GM21390 (cell line): Measurements from ENCODE around the gene HHAT.

Experiments used
- ATAC-seq: cut with Tn5 transposase; IDR thresholded peaks from one replicate; pipeline ENCODE4 v1.9.1; 2021; ENCODE audit not compliant: unreplicated experiment

Gene HHAT

DNA sequence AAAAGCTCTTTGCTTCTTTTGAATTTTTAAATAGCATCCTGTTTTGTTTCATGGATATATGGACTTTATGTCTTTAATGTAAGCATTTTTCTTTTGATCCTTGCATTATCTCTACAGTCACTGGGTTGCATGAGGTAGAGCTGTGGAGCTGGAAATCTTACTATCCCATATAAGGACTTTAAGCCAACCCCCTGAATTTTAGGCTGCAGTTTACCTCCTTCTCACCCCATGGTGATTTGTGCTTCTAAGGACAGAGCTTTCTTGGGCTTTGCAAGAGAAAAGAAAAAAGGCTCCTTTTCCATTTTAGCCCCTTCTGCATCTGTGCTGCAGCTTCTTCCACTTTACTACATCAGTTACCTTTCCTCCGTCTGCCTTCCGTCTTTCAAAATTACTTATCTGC is 373.8 kb downstream of the HHAT start:
- no peak for ATAC-seq

DNA sequence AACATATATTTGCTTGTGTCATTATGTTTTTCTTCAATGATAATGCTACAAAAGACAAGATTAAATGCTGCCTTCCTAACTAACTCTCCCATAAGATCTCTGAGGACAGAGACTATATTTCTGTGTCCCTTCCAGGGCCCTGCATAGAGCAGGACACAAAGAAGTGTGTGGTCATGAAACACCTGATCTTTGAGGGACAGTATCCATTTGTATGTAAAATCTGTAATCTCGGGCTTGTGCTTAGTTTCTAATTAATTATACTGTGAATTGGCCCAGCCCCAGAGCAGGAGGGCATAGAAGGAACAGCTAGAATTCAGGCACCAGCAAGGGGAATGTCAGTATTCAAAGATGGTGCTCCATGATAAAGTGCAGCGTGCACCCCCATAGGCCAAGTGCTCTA is 374.9 kb downstream of the HHAT start:
- no peak for ATAC-seq

GRCh38 chr1:210705086-210705485 is 376.4 kb downstream of the HHAT start:
- no peak for ATAC-seq

GRCh38 chr1:210706246-210706645 is 377.5 kb downstream of the HHAT start:
- ATAC-seq, result no peak

- no peak for ATAC-seq
Observed at GRCh38 chr1:210707300-210708240, 378.9 kb downstream of the HHAT start.

GRCh38 chr1:210709701-210710100 is 381.0 kb downstream of the HHAT start:
- ATAC-seq, result no peak

DNA sequence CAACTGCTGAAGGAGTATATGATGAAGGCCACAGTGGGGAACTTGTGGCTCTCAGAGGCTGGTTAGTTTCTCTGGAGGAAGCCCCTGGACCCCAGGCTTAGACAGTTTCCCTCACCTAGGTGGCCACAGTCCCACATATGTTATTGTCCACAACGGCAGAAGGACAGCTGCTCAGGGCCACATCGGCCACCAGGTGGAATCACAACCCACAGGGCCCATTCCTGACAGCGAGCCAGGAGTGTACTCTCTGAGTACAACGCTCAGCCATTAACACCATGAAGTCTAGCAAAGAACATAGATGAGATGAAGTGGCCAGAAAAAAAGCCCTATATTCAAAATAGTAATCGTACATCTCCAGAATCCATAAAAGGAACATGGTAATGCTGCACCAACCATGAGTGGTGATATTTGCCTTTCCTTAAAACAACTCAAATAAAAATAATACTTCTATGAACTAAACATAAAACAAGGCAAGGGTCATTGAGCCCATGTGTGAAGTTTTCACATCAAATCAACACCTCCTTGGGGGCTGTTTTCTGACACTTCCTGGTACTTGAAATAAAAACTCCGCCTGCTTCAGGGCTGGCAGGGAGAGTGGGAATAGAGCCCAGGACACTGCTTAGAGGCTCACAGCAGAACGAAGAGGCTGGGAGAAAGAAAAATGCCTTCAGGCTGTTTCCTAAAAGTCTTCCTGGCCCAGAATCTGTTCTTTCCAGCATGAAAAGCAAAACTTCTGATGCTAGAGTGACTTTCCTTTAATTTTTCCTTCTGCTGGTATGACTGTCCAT is 383.3 kb downstream of the HHAT start:
- no peak for ATAC-seq

DNA sequence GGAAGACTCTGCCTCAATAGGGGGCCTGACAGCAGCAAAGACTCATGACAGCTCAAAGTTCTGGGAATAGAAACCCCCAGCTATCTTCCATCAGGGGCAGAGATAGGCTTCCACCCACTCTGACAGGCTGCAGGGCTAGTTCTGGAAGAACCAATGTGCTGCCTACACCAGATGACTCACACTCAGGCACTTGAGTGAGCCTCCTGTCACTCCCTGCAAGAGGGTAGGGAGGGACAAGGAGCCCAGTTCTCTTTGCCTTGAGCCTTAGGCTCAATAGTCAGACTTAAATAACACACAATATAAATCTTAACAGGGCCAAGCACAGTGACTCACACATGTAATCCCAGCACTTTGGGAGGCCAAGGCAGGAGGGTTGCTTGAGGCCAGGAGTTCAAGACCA is 386.4 kb downstream of the HHAT start:
- ATAC-seq, result no peak

GRCh38 chr1:210722410-210723081 is 393.8 kb downstream of the HHAT start:
- ATAC-seq, result no peak

- ATAC-seq, result no peak
Observed at GRCh38 chr1:210723646-210724045, 394.9 kb downstream of the HHAT start.

DNA sequence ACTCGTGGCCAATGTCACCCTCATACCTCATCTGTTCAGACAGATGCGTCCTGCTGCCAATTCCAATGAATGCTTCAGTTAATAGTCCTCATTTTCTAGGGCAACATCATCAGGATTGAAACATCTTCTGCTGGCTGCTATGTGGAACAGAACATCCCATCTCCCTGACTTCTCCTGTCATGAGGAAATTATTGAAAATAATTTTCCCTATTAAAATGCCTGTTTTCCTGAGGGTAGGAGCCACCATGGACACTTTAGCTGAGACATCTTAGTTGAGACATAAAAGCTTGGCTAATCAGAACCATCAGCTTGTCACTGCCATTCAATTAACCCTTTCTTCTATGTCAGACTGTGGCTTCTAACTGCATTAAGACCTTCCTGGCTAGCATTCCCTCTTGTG is 396.1 kb downstream of the HHAT start:
- ATAC-seq, result no peak
